Neural crest cell (in vitro differentiated cells): ENCODE data around the gene ATP5F1E. TPM values are rescaled to one million over a fixed set of nuclear protein-coding genes. Genes with fewer than 3 reads are reported as not detected.
A peak's percentile ranks its signal among the peaks of the same experiment; 100 is the strongest.

Experiments used
- DNase-seq: peaks from one replicate; pipeline ENCODE4 v3.0.0; 2021; ENCODE audit warnings: low read depth, mixed read lengths, low spot score
- H3K27ac Mint-ChIP-seq: one replicate; pipeline ENCODE4 v1.8.0; 2021; ENCODE audit warnings: mild to moderate bottlenecking, mixed read lengths; ENCODE audit not compliant: unreplicated experiment
- H3K27me3 Mint-ChIP-seq: 2 replicates; pipeline ENCODE4 v1.8.0; 2021; ENCODE audit warnings: low read depth, mild to moderate bottlenecking, mixed read lengths
- H3K36me3 Mint-ChIP-seq: 2 replicates; pipeline ENCODE4 v1.8.0; 2021; ENCODE audit warnings: low read depth, mild to moderate bottlenecking, mixed read lengths
- H3K4me1 Mint-ChIP-seq: 2 replicates; pipeline ENCODE4 v1.8.0; 2021; ENCODE audit warnings: mixed read lengths
- H3K4me3 Mint-ChIP-seq: one replicate; pipeline ENCODE4 v1.8.0; 2021; ENCODE audit warnings: mild to moderate bottlenecking, mixed read lengths
- H3K9me3 Mint-ChIP-seq: 2 replicates; pipeline ENCODE4 v1.8.0; 2021; ENCODE audit warnings: mixed read lengths
- CTCF ChIP-seq: fragments of 200-600 bp; sonication (generic); conservative IDR thresholded peaks from 2 replicates; pipeline ENCODE4 v1.5.0; 2021; ENCODE audit warnings: antibody characterized with exemption, mild to moderate bottlenecking
- total RNA-seq: library from RNA; stranded (reverse); gene quantifications from 2 replicates; pipeline ENCODE4 v1.2.1, GENCODE V29; 2021

Gene ATP5F1E
- total RNA-seq, 1 donor from 2014 or later: 66.0 TPM

DNA sequence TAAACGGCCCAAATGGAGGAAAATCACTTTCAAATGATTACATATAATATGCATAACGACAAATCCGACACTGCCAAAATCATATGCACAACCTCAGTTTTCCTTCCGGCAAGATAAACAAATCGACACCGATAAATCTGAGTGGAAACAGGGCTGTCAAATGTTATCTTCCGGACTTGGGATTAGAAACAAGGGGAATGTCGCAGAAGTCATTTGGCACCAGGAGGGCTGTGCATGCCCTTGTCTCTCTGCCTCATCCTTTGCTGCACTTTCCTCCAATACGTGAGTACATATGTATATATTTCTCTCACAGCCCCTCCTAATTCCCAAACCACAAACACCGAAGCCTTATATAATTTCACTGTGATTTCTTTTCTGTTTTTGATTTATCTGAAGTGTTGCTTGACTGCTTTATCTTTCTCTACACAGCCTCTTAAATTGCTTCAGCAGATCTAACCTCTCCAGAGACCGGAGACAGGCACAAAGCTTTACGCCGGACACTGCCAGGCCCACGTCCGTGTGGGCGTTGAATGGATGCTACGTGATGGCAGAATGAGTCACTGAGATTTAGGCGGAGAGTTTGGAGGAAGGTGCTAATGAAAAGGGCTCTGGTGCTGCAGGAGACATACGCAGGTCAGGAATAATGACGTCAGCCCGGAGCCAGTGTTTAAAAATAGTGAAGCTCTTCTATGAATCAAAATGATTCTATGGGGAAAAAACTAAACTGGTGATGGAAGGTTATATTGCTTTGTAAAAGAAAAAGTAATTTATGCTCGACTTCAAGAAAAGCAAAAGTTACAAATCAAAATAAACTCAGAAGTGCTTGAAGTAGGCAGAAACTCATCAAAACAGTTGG is 31.5 kb upstream of the ATP5F1E start:
- no peak for TF ChIP-seq CTCF
- Mint-ChIP-seq H3K4me1 (peaks cover 20% of the 10 kb centered on the region), H3K27ac (peak overlapping the region; percentile 2), H3K36me3 (no peaks in the 10 kb centered on the region), H3K27me3 (peaks cover 2% of the 10 kb centered on the region), H3K4me3 (peak overlapping the region; percentile 2), H3K9me3 (no peaks in the 10 kb centered on the region)
- no peak for DNase-seq

DNA sequence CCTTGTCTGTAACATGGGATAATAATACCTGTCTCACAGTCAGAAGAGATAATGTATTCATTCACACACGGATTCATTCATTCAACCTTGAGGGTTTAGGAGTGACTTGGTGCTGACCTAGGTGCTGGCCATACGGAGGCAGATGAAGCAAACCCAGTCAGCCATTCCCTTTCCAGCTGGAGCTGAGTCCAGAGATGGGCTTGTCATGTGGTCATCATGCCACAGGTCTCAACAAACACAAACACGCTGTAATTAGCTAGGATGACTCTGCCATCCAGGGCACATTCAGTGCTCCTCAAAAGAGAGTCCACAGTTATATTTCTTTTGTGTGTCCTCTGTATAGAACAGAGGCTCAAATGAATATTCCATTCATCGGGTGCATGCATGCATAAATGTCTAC is 29.9 kb upstream of the ATP5F1E start:
- Mint-ChIP-seq H3K27ac (no peak overlapping the region), H3K9me3 (no peaks in the 10 kb centered on the region), H3K4me1 (peaks cover 20% of the 10 kb centered on the region)

DNA sequence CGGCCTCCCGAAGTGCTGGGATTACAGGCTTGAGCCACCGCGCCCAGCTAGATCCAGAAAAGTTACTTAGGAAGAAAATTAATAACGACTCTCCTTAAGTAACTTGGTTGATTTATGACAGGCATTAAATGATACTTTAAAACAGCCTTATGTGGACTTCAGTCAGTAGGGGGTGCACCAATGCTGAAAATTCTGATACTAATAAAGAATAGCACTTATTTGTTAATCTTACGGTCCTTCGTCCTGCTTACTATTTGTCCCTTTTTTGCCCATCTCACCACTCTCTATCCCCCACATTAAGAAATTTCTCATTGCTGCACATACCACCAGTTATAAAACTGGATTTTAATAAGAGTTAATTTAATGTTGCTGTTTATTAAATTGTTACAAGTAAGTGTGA is 23.2 kb upstream of the ATP5F1E start:
- Mint-ChIP-seq H3K4me3 (no peak overlapping the region), H3K36me3 (no peaks in the 10 kb centered on the region), H3K9me3 (no peaks in the 10 kb centered on the region), H3K27me3 (peaks cover 10% of the 10 kb centered on the region), H3K4me1 (no peaks in the 10 kb centered on the region), H3K27ac (no peak overlapping the region)
- peak; percentile 37 for TF ChIP-seq CTCF
- no peak for DNase-seq

More for the DNA sequence above, 29.9 kb upstream of the ATP5F1E start:
- no peak for TF ChIP-seq CTCF
- no peak for DNase-seq
- Mint-ChIP-seq H3K36me3 (no peaks in the 10 kb centered on the region), H3K27me3 (peaks cover 2% of the 10 kb centered on the region), H3K4me3 (no peak overlapping the region)

- TF ChIP-seq CTCF: no peak
- no peaks in the 10 kb centered on the region for H3K9me3 Mint-ChIP-seq
- no peaks in the 10 kb centered on the region for H3K4me1 Mint-ChIP-seq
- no peaks in the 10 kb centered on the region for H3K36me3 Mint-ChIP-seq
- no peak for DNase-seq
- no peak overlapping the region for H3K4me3 Mint-ChIP-seq
- no peak overlapping the region for H3K27ac Mint-ChIP-seq
- H3K27me3 Mint-ChIP-seq: peaks cover 17% of the 10 kb centered on the region
Observed at GRCh38 chr20:59051666-59052185, 19.6 kb upstream of the ATP5F1E start.

DNA sequence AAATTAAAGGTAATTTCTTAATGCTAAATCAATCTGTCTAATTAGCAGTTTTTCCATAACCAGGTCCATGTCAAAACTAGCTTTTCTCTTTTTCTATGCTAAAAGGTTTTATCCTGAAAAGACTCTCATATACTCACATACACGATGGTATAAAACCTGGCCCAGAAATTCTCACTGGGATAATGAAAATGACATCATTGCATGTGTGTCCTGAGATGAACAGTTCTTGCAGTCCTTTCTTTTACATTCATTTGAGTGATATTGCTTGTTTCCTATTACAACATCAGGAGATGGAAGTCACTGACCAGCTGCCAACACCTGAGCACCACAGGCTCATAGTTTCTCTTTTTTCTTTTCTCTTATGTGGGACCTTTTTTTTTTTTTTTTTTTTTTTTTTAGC is 18.3 kb upstream of the ATP5F1E start:
- H3K4me1 Mint-ChIP-seq: no peaks in the 10 kb centered on the region
- TF ChIP-seq CTCF: no peak
- DNase-seq: no peak
- no peak overlapping the region for H3K27ac Mint-ChIP-seq
- H3K9me3 Mint-ChIP-seq: no peaks in the 10 kb centered on the region
- no peak overlapping the region for H3K4me3 Mint-ChIP-seq
- no peaks in the 10 kb centered on the region for H3K36me3 Mint-ChIP-seq
- H3K27me3 Mint-ChIP-seq: peaks cover 16% of the 10 kb centered on the region
